NCI-H446 (cell line): ENCODE results near the gene EPAS1.

ENCODE experiments used
- DNase-seq, 2 experiments: peaks; one replicate each; lab custom pipeline; 2025; lab: John Stamatoyannopoulos, UW

Gene EPAS1

GRCh38 chr2:46302005-46302695 lies 4.9 kb downstream of the EPAS1 start:
- no peak for DNase-seq

- no peak for DNase-seq
Measured at GRCh38 chr2:46303233-46303632, 6.0 kb downstream of the EPAS1 start.

GRCh38 chr2:46303822-46304221 lies 6.6 kb downstream of the EPAS1 start:
- DNase-seq, result no peak

GRCh38 chr2:46304635-46305034 lies 7.4 kb downstream of the EPAS1 start:
- no peak for DNase-seq

- DNase-seq, result no peak
Measured at GRCh38 chr2:46305187-46305586, 8.0 kb downstream of the EPAS1 start.

GRCh38 chr2:46305767-46306166 lies 8.6 kb downstream of the EPAS1 start:
- no peak for DNase-seq

GRCh38 chr2:46306330-46306751 lies 9.1 kb downstream of the EPAS1 start:
- no peak for DNase-seq

- DNase-seq, result no peak
Measured at GRCh38 chr2:46306988-46307655, 9.9 kb downstream of the EPAS1 start.

GRCh38 chr2:46308081-46308480 lies 10.9 kb downstream of the EPAS1 start:
- no peak for DNase-seq

- DNase-seq, result no peak
Measured at GRCh38 chr2:46308629-46309028, 11.4 kb downstream of the EPAS1 start.

GRCh38 chr2:46309052-46309953 lies 12.1 kb downstream of the EPAS1 start:
- DNase-seq, result no peak

GRCh38 chr2:46310446-46310845 lies 13.2 kb downstream of the EPAS1 start:
- no peak for DNase-seq

GRCh38 chr2:46311651-46312223 lies 14.5 kb downstream of the EPAS1 start:
- DNase-seq, result no peak

- no peak for DNase-seq
Measured at GRCh38 chr2:46313063-46313462, 15.9 kb downstream of the EPAS1 start.

- DNase-seq, result no peak
Measured at GRCh38 chr2:46314065-46314835, 17.0 kb downstream of the EPAS1 start.

GRCh38 chr2:46315103-46315890 lies 18.1 kb downstream of the EPAS1 start:
- DNase-seq, result no peak

- DNase-seq, result no peak
Measured at GRCh38 chr2:46317094-46317486, 19.9 kb downstream of the EPAS1 start.

- no peak for DNase-seq
Measured at GRCh38 chr2:46318579-46319460, 21.6 kb downstream of the EPAS1 start.

- DNase-seq, result no peak
Measured at GRCh38 chr2:46319711-46320110, 22.5 kb downstream of the EPAS1 start.

GRCh38 chr2:46320141-46320567 lies 22.9 kb downstream of the EPAS1 start:
- DNase-seq, result no peak
